Activated CD8-positive, alpha-beta memory T cell treated with anti-CD3 and anti-CD28 coated beads for 48 hours (primary cell): ENCODE results near the gene PTPRE.
A peak's percentile ranks its signal among the peaks of the same experiment; 100 is the strongest.

Experiments used
- DNase-seq, 3 experiments: peaks; one replicate each; pipeline ENCODE4 v3.0.0-alpha.2; 2020; ENCODE audit warnings: low read depth in 2 of 3, low spot score in 2 of 3

The PTPRE gene

DNA sequence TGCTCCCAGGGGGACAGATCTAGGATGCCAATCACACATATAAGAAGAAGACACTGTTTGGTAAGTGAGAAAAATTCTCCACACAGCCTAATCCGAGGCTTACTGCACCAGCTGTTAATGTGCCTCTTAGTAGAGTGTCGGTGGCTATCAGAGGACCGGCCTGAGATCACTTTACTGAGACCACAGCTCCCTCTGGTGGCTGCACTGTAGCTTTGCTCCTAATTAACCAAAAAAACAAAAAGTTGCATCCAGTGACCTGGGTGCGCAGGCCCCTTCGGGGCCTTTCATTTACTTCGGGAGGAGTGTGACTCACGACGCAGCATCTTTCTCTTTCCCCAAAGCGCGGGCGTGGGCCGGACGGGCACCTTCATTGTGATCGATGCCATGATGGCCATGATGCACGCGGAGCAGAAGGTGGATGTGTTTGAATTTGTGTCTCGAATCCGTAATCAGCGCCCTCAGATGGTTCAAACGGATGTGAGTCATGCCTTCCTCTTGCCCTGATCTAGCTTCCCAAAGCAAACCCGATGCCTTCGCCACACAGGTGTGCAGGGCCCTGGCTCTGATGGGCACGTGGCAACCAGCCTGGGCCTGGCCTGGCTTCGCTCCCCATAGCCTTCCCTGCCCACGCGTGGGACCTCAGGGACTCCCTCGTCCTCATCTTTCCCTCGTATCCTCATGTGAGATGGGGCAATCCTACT lies 162.6 kb downstream of the PTPRE start:
- DNase-seq = peak in 2 of 3 experiments; percentile 44 to 67

DNA sequence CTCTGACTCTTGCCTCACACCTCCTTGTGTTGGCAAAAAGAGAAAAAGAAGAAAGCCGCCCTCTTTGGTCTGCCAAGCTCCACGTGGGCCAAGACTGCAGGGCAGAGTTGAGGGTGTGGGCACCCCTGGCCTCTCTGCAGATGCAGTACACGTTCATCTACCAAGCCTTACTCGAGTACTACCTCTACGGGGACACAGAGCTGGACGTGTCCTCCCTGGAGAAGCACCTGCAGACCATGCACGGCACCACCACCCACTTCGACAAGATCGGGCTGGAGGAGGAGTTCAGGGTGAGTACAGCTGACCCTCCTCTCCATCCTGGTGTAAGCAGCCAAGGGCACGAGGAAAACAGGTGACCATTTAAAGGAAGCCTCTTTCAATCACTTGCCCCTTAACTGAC lies 163.3 kb downstream of the PTPRE start:
- DNase-seq = no peak

DNA sequence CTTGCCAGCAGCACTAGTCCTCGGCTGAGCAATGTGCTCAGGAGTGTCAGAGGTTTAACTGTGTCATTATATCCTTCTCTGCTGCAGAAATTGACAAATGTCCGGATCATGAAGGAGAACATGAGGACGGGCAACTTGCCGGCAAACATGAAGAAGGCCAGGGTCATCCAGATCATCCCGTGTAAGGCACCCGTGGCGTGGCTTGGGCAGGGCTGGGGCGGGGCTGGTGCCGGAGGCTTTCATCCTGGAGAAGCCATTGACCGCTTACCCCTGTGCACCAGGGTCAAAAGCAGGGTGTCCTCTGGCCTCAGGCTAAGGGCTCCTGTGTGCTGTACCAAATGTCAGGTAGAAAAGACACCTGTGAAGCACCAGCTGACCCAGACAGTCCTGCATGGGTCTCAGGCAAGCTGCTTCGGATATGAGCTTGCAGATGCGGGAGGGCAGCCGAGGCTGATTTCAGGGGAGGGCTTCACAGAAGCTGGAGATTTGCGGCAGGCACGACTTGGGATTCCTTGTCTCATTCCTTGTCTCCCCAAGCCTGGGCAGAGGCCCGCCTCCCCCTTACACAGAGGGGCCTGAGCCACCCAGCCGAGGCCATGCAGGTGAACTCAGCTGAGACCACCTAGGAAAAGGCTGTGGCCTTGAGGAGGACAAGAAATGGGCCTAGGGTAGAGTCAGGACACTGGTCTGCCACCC lies 164.0 kb downstream of the PTPRE start:
- no peak for DNase-seq

DNA sequence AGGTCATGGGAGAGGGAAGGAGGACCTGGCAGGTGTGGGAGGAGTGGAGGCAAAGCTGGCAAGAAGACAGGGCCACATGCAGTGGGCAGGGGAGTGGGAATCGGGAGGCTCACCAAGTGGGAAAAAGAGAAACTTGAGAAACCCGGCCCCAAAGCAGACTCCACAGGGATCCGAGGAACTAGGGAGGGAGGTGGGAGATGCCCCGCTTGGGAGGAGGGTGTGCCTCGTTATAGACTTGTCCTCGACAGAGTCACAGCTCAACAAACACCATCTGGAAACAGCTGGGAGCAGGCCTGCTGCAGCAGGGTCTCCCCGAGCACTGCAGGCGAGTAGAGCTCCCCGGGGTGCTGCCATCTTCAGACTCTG lies 164.5 kb downstream of the PTPRE start:
- DNase-seq = no peak

DNA sequence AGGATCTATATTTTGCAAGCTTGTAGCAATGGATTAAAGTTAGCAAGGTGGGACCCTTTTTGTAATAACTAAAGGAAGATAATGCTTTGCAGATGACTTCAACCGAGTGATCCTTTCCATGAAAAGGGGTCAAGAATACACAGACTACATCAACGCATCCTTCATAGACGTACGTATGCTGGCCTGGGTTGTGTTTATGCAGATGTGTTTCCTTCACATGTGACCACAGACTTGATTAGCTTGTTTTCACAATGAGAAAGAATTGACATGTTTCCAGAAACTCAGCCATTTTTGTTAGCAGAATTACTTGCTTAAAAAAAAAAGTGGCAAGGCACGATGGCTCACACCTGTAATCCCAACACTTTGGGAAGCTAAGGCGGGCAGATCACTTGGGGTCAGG lies 165.1 kb downstream of the PTPRE start:
- no peak for DNase-seq

DNA sequence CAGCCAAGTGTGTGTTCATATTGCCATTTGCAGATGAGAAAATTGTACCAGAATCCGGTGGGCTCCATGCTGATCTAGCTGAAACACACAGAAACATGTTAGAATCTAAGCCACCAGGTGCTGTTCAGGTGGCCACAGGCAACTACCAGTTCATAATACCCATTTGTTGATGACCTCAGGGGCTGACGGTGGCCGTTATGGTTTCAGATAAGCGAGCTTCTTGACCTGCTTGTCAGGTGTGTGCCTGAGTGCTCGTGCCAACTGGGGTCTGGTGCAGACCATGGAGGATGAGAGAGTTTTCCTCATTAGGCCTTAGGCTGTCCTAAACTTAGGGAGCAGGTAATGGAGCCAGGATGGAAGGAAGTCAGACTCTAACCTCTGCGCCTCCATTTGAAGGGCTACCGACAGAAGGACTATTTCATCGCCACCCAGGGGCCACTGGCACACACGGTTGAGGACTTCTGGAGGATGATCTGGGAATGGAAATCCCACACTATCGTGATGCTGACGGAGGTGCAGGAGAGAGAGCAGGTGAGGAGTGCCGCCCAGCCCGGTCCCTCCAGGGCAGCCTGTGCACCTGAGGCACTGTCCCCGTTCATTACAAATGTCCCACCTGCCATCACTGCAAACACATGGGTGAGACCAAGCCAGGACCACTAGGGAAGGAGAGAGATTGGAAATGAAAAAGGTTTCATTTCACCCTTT lies 166.2 kb downstream of the PTPRE start:
- DNase-seq = no peak

DNA sequence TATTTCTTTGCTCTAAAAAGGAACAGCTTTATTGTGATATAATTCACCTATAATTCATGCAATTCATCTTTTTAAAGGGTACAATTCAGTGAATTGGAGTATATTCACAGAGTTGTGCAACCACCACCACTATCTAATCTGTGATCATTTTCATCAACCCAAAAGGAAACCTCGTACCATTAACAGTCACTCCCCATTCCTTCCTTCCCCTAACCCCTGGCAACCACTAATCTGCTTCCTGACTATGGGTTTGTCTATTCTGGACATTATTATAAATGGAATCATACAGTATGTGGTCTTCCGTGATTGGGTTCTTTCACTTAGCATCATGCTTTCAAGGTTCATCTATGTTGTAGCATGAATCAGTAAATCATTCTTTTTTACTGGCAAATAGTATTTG lies 167.0 kb downstream of the PTPRE start:
- no peak for DNase-seq

DNA sequence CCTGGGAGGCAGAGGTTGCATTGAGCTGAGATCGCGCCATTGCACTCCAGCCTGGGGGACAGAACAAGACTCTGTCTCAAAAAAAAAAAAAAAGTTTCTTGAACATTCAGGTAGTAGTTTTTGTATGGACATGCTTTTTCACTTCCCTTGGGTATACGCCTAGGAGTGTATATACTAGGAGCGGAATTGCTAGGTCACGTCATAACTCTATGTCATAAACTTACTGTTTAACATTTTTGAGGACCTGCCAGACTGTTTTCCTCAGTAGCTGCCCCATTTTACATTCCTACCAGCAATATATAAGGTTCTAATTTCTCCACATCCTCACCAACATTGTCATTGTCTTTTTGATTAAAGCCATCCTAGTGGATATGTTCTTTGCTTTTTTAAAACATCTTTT lies 167.7 kb downstream of the PTPRE start:
- DNase-seq = no peak

DNA sequence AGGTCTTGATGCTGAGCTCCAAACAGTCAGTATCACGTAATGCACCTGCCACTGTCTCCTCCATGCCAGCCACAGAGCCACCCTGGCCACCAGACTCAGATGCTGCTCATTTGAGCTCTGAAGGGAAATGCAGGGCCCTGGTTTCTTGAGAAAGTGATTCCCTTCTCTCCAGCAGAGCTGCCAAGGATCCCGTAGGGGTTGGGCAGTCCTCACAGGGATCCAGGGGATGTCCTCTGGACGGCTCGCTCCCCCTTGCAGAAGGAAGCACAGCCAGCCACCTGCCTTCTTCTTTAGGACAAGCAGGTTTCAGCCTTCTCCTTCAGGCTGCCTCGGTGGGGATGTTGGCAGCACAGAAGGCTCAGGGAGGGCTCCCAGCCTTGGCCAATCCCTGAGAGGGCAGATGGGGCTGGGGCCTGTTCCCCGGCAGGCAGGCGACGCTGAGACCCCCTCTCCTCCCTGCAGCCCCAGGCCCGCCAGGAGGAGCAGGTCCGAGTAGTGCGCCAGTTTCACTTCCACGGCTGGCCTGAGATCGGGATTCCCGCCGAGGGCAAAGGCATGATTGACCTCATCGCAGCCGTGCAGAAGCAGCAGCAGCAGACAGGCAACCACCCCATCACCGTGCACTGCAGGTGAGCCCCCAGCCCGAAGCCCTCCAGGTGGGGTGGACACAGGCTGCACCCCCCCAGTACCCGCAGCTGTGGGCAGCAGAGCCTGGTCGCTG lies 170.4 kb downstream of the PTPRE start:
- no peak for DNase-seq

DNA sequence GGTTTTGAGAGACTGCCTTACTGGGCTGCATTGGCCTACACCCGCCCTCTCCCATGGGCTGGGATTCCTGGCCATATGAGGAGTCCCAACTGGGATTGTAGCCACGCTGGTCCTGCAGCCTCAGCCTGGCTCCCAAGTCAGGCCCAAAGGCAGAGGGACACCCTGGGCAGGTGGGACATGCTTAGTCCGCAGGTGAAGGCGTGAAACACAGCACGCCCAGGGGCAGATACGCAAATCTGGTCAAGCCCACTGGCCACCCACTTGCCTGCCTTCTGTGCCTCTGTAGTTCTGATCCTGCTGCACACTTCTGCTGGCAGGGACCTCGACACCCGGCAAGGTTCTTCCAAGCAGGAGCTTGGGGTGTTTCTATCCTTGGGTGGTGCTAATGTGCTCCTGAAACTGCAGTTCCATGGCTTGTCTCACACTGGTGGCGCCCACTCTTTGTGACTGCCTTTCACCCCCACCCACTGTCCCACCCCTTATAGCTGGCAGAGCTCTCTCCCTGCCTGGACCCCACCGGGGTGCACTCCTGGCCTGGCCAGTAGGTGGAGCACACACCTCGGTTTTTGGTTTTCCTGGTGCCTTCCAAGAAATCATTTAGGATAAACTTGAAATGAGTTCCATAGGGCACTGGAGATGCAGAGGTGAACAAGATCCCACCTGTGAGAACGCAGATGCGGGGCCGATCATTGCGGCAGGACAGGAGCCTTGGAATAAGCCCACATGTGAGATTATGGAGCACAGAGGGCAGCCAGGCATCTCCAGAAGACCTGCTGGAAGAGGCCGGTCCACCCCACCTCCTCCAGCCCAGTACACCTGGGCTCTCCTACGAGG lies 171.4 kb downstream of the PTPRE start:
- no peak for DNase-seq

DNA sequence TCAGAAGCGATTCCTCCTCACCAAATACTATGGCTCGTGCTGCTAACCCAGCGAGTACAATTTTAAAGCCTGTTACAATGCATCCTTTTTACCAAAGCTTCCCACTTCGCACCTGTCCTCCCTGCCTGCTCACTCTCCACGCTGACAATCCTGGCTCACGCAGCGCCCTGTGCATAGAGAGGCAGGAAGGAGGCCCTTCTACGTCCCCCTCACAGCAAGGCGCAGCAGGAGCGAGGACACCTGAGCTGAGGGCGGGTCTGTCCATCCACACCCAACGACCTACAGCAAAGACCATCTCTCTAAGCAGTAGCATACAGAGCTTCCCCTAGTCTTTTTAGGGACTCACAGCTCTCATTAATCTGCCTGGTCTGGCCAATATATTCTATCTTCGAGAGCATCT lies 173.3 kb downstream of the PTPRE start:
- DNase-seq = no peak

DNA sequence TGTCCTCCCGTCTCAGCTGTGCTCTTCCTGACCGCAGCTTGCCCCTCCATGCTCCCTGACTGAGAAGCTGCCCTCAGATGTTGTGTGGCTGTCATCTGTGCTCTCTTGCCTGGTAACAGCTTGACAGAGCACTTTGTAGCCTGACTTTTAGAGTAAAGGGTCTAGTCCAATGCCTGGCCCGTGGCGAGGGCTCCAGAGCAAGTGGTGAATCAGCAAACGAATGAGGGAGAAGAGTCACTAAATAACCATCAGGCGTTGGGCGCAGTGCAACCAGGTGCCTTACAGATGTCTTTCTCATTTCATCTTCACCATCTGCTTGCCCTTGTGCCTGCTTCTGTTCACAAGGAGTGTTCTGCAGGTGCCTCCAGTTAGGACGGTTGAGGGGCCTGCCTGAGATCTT lies 173.7 kb downstream of the PTPRE start:
- no peak for DNase-seq

DNA sequence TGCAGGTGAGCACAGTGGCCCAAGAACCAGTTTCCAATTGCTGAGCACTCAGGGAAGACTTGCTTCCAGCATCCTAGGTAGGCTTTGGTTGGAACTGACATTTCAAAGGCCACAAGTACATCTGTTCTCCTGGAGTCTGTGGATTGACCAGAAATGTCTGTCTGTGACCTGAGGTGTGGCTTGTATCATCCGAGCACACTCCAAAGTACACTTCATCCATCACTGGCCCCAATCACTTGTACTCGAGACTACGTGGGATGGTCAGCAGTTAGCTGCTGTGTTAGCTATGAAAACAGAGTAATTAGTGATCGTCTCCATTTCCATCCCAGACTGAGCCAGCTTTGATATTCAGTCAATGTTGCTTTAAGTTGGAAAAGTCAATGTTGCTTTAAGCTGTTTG lies 174.3 kb downstream of the PTPRE start:
- DNase-seq = no peak

DNA sequence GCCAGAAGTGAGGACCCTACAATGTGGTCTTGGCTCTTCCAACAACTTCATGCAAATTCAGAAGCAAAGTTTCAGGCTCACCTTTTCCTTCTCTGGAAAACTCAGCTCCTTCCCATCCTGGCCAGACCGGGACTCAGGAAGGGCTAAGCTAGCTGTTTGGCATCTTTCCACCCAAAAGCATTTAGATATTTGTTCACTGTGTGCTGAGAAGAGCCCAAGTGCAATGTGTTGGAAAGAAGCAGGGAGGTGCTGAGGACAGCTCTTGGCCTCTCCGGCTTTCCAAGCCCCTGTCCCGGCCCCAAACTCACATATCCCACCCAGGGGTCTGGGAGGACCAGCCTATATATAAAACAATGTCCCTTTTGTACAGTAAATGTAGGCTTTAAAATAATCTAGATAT lies 174.8 kb downstream of the PTPRE start:
- no peak for DNase-seq

DNA sequence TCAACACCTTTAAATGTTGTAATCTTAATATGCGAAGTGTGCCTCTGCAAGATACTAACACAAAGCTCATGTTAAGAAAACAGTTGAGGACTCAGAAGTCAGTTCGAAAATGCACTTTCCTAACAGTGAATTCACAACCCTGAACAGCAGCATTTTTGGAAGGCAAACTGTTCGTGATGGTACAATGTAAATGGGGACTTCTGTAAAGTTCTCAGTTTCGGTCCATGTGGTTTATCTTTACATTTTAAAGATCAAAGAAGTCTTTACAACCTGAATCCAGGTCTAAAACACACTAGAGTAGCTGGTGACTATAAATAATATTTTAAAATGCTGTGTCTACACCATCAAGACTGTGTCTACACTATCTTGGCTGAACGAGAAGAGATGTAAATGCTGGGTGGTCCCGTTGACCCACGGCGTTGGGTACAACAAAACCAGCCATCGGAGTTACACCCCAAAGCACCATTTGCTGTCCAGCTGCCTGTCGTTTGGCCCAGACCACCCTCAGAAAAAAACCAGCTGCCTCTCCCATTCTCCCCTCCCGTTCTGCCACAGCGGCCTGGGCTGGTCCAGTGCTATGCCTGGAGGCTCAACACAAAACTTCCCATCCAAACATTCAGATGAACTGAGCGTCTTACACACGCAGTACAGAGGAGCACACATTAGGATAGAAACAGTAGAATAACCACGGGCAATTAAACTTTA lies 176.4 kb downstream of the PTPRE start:
- DNase-seq = no peak

DNA sequence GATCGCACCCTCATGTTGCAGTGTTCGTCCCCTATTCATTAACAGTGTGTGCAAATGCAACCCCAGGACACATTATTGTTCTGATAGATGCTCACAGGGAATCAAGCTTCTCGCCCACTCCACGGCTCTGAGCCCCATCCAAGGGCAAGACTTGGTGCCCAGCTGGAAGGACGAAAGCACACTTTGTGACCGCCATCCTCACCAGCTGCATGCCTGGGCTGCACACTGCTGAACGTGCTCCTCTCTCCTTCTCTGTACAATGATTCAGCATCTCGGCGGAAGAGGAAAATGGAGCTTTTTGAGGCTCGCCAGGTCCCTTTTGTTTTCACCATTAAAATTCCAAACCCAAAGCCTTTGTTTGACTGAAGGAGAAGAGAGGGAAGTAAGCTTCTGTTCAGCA lies 177.5 kb downstream of the PTPRE start:
- DNase-seq = no peak

DNA sequence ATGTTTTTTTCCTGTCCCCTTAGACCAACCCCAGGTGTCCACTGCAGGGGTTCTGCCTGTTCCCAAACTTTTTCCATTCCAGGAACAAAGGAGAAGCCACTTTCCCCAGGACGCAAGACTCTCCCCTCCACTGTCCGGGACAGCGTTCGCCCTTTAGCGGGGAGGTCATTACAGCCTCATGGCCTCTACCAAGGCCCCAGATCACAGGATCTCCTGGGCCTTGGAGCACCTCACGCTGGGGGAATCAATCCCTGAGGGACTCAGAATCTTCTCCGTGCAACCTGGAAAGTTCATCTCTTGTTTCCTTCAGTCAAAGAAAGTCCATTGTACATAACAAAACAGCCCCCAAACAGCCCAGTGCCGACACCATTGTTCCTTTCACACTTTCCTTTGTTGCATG lies 178.1 kb downstream of the PTPRE start:
- DNase-seq = no peak

DNA sequence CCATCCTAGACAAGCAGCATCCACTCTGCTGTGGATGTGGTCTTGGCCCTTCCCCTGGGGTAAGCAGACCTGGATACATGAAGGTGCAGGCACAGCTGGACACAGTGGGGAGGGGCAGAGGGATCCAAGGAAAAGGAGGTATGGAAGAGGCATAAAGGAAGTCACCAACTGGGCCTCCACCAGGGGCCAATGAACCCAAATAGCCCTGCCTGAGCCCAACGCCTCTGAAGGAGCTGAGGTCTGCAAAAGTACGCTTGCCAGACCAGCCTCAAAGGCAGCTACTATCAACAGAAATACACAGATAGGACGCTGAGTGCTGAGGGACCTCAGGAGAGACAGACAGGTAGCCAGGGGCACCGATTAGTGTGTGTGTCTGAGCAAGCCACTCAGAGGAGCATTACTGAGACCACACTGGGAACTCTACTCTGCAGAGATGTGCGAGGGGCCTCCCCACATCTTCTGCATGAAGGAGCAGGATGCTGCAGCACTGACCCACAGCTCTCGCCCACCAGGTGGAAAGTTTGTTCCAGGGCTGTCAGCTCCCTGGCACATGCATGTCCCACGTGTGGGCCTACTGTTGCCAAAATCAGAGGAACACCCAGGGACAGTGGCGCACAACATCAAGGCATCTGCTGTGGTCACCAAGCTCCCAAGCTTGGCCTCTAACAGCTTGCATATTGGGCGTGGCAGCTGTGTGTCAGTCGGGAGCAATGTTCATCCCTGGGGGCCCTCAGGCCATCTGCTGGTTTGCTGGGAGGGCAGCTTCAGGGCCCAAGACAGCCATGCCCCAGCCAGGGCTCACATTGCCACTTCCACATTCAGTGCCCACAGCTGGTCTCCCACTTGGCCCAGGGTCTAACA lies 179.3 kb downstream of the PTPRE start:
- no peak for DNase-seq

DNA sequence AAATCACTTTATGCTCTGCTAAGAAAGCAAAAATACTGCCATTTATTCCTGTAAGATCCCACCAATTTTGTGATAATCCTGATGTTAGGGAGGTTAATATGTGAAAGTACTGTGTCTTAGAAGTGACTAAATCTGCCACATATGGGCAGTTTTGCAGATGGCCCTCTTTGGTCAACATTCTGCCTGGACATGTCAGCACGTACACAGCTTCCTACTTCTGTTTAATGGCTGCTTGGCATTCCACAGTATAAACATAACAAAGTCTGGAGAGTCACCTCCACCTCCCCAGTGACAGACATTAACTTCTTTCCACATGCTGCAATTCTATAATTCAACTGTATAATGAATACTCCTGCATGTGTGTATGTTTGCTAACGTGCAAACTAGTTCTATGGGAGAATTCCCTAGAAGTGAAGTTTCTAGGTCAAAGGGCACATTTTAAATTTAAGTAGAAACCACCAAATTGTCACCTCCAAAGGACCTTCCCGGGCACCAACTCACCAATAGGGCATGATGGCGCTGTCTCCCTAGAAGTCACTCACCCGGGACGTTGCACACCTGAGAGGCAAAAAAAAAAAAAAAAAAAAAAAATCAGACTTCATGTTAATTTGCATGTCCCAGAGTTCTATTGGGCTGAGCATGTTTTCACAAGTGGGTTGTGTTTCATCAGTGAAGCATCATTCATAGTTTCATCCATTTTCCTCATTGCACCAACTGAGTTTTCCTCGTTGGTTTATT lies 180.4 kb downstream of the PTPRE start:
- DNase-seq = no peak
